Measurements from ENCODE around the gene MPND. TPM values are rescaled to one million over a fixed set of nuclear protein-coding genes. Genes with fewer than 3 reads are reported as not detected.

MPND gene
- total RNA-seq, 2 experiments from 2014 or later: 7.2 to 19.1 TPM

- H3K36me3 ChIP-seq (ENCODE audit: insufficient read depth, low read length): no peaks in the 10 kb centered on the region
- no peak overlapping the region for H2AFZ ChIP-seq (ENCODE audit: low read length)
- no peak overlapping the region for H3K4me2 ChIP-seq (ENCODE audit: low read length)
- no peak overlapping the region for H3K4me3 ChIP-seq (ENCODE audit: low read depth, low read length, poor library complexity, severe bottlenecking)
- ChIA-PET POLR2A (no interaction called here), CTCF (ENCODE audit: unreplicated experiment) (no interaction called here)
- peaks cover 8% of the 10 kb centered on the region for H3K4me1 ChIP-seq (ENCODE audit: insufficient read depth, low read length, poor library complexity, severe bottlenecking)
- no peaks in the 10 kb centered on the region for H4K20me1 ChIP-seq (ENCODE audit: insufficient read depth, low read length)
- H3K9me2 ChIP-seq (ENCODE audit: insufficient read depth, low read length): no peaks in the 10 kb centered on the region
- intact Hi-C loops (cut with micrococcal nuclease; ENCODE audit: unreplicated experiment): no loop called here
- H3K79me2 ChIP-seq (ENCODE audit: insufficient read depth, low read depth, low read length): no peaks in the 10 kb centered on the region
- H3K9me3 ChIP-seq (ENCODE audit: low read length): 0 out of 2 replicates have a peak, but pooled peaks cover 8% of the 10 kb centered on the region
- no peak for DNase-seq (ENCODE audit: low spot score)
- H3K27ac ChIP-seq (ENCODE audit: low read depth, low read length, poor library complexity, severe bottlenecking): no peak overlapping the region
- no peak for TF ChIP-seq EZH2phosphoT487 (IDR thresholded peaks at IDR 0.05; ENCODE audit: borderline replicate concordance, low read depth, low read length)
- no peak for TF ChIP-seq CTCF (conservative IDR thresholded peaks at IDR 0.05; ENCODE audit: low read length)
- no TSS peak for BruUV-seq (replicated peaks)
Measured at GRCh38 chr19:4322942-4323665, 20.3 kb upstream of the MPND start.

GRCh38 chr19:4323692-4324091 lies 19.7 kb upstream of the MPND start:
- no peak overlapping the region for H3K27ac ChIP-seq (ENCODE audit: low read depth, low read length, poor library complexity, severe bottlenecking)
- H3K4me1 ChIP-seq (ENCODE audit: insufficient read depth, low read length, poor library complexity, severe bottlenecking): peaks cover 8% of the 10 kb centered on the region
- H3K4me2 ChIP-seq (ENCODE audit: low read length): no peak overlapping the region
- H3K79me2 ChIP-seq (ENCODE audit: insufficient read depth, low read depth, low read length): no peaks in the 10 kb centered on the region
- no peak for DNase-seq (ENCODE audit: low spot score)
- no peaks in the 10 kb centered on the region for H4K20me1 ChIP-seq (ENCODE audit: insufficient read depth, low read length)
- H3K9me2 ChIP-seq (ENCODE audit: insufficient read depth, low read length): no peaks in the 10 kb centered on the region
- no peak for TF ChIP-seq CTCF (conservative IDR thresholded peaks at IDR 0.05; ENCODE audit: low read length)
- TF ChIP-seq EZH2phosphoT487 (IDR thresholded peaks at IDR 0.05; ENCODE audit: borderline replicate concordance, low read depth, low read length): no peak
- H2AFZ ChIP-seq (ENCODE audit: low read length): no peak overlapping the region
- ChIA-PET CTCF (ENCODE audit: unreplicated experiment) (no interaction called here), POLR2A (no interaction called here)
- 0 out of 2 replicates have a peak, but pooled peaks cover 8% of the 10 kb centered on the region for H3K9me3 ChIP-seq (ENCODE audit: low read length)
- BruUV-seq (replicated peaks): no TSS peak
- intact Hi-C loops (cut with micrococcal nuclease; ENCODE audit: unreplicated experiment): no loop called here
- H3K36me3 ChIP-seq (ENCODE audit: insufficient read depth, low read length): no peaks in the 10 kb centered on the region
- H3K4me3 ChIP-seq (ENCODE audit: low read depth, low read length, poor library complexity, severe bottlenecking): no peak overlapping the region

- H3K9me2 ChIP-seq (ENCODE audit: insufficient read depth, low read length): no peaks in the 10 kb centered on the region
- H2AFZ ChIP-seq (ENCODE audit: low read length): no peak overlapping the region
- no TSS peak for BruUV-seq (replicated peaks)
- H3K4me3 ChIP-seq (ENCODE audit: low read depth, low read length, poor library complexity, severe bottlenecking): no peak overlapping the region
- no peaks in the 10 kb centered on the region for H4K20me1 ChIP-seq (ENCODE audit: insufficient read depth, low read length)
- peaks cover 8% of the 10 kb centered on the region for H3K4me1 ChIP-seq (ENCODE audit: insufficient read depth, low read length, poor library complexity, severe bottlenecking)
- H3K4me2 ChIP-seq (ENCODE audit: low read length): no peak overlapping the region
- 0 out of 2 replicates have a peak, but pooled peaks cover 8% of the 10 kb centered on the region for H3K9me3 ChIP-seq (ENCODE audit: low read length)
- no peaks in the 10 kb centered on the region for H3K36me3 ChIP-seq (ENCODE audit: insufficient read depth, low read length)
- CTCF ChIA-PET (ENCODE audit: unreplicated experiment): no interaction called here
- H3K79me2 ChIP-seq (ENCODE audit: insufficient read depth, low read depth, low read length): no peaks in the 10 kb centered on the region
- H3K27ac ChIP-seq (ENCODE audit: low read depth, low read length, poor library complexity, severe bottlenecking): no peak overlapping the region
- no peak for DNase-seq (ENCODE audit: low spot score)
- POLR2A ChIA-PET: no interaction called here
- TF ChIP-seq CTCF (conservative IDR thresholded peaks at IDR 0.05; ENCODE audit: low read length): no peak
- TF ChIP-seq EZH2phosphoT487 (IDR thresholded peaks at IDR 0.05; ENCODE audit: borderline replicate concordance, low read depth, low read length): no peak
- intact Hi-C loops (cut with micrococcal nuclease; ENCODE audit: unreplicated experiment): no loop called here
Measured at GRCh38 chr19:4324228-4324627, 19.1 kb upstream of the MPND start.

All from OCI-LY7 (cell line).